GM08714 (cell line): Measurements from ENCODE around the gene SCARB2.

Experiments used
- H3K4me3 ChIP-seq: fragments of 200-500 bp; sonication (Bioruptor generic); 2 replicates; pipeline ENCODE4 v1.5.1; 2014; ENCODE audit warnings: mild to moderate bottlenecking, low read length, inconsistent platforms
- ZNF274 ChIP-seq: IDR thresholded peaks from 2 replicates; pipeline ENCODE4 v1.6.1; 2012; ENCODE audit warnings: mild to moderate bottlenecking, low read depth, low read length

The SCARB2 gene

DNA sequence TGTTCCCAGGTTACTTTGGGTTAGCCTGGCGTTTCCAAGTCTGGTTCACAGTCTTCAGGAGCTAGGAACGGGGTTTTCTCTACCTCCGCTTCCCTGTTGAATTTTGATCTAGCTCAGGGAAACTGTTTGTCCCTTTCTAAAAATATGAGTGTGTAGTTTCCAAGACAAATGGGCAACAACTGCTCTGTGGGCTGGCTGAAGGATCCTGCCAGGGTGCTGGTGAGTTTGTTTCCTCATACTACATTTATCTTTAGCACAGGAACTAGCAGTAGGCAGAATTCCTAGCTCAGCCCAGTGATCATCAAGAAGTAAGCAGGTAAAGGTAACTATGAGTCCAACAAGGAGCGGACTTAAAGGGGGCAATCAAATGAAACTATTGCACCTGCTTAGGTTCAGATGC, 24.6 kb upstream of the SCARB2 start:
- no peak for TF ChIP-seq ZNF274
- H3K4me3 ChIP-seq, result no peak overlapping the region

DNA sequence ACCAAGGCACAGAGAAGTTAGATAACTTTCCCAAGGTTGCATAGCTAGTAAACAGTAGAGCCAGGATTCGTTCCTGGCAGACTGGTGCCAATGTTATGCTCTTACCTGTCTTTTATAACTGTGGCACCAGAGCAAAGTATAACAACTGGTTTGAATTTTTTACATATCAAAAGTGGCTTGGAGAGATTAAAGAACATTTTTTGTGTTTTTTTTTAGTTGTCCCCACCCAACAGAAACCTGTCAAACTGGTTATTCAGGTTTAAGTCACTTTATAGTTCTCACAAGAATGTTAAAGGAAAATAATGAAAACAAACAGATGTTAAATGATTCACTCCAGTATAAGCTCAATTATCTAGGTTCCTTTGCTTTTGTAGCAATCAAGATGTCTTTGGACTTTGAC, 22.3 kb upstream of the SCARB2 start:
- H3K4me3 ChIP-seq, result no peak overlapping the region
- no peak for TF ChIP-seq ZNF274

- no peak overlapping the region for H3K4me3 ChIP-seq
- no peak for TF ChIP-seq ZNF274
These were observed 21.8 kb upstream of the SCARB2 start for GRCh38 chr4:76235407-76235806.

DNA sequence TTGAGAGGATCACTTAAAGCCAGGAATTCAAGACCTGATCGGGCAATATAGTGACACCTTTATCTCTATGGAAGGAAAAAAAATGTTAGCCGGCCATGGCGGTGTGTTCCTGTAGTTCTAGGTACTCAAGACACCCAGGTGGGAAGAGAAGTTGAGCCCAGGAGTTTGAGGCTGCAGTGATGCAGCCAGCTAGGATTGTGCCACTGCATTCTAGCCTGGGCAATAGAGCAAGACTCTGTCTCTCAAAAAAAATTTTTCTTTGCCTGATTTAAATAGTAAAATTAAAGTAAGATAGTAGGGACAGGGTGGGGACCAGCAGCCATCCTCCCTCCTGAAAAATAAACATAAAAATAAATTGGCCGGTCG, 21.0 kb upstream of the SCARB2 start:
- TF ChIP-seq ZNF274, result no peak
- H3K4me3 ChIP-seq, result no peak overlapping the region

GRCh38 chr4:76233967-76234678, 20.5 kb upstream of the SCARB2 start:
- no peak overlapping the region for H3K4me3 ChIP-seq
- no peak for TF ChIP-seq ZNF274

GRCh38 chr4:76233529-76233928, 19.9 kb upstream of the SCARB2 start:
- TF ChIP-seq ZNF274, result no peak
- H3K4me3 ChIP-seq, result no peak overlapping the region

GRCh38 chr4:76233083-76233482, 19.5 kb upstream of the SCARB2 start:
- TF ChIP-seq ZNF274, result no peak
- no peak overlapping the region for H3K4me3 ChIP-seq

DNA sequence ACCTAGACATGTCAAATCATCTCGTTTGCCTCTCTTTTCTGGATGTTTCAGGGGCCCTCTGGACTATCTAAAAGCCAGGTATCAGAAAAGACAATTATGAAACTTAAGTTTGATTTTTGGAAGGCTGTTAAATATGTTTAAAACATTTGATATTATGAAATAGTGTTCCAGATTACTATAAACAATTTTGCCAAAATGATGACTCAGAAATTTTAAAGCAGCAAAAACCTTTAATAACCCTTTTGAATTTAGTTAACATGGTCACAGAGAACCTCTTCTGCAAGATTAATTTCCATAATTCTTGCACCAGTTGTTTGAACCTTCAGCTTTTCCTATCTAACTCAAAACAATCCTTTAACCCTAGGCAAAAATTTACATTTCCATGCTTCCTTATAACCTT, 19.1 kb upstream of the SCARB2 start:
- no peak for TF ChIP-seq ZNF274
- no peak overlapping the region for H3K4me3 ChIP-seq

DNA sequence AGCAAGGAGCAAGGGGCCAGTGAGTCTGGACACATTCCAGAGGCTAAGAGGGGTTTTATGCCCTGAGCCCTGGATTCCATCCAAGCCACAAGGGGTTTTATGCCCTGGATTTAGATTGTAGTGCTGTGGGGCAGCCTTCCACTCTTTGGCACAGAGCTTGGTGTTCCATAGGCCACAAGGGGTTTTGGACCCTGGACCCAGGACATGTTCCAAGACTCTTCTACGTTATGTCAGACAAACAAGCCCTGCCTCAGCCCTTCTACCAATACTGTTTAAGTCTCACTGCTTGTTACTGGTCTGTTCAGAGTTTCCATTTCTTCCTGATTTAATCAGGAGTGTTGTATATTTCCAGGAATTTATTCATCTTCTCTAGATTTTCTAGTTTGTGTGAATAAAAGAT, 12.8 kb upstream of the SCARB2 start:
- H3K4me3 ChIP-seq, result no peak overlapping the region

DNA sequence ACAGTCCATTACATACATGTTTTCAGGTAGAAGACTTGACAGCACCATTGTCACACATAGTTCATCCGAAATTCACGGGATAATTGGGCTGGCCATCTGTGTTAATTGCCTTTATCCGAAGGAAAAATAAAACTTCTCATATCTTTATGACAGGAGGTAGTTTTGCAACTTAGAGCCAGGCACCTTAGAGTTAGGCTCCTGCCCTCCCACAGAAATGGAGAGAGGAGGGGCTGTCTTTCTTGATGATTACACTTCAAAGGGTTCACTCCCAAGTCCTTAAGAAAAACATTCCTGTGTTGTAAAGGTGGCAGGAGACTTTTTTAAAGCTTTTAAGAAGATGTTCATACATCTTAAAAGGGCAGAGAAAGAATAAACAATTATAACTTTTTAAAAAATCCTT, 10.5 kb upstream of the SCARB2 start:
- no peak for TF ChIP-seq ZNF274
- H3K4me3 ChIP-seq, result no peak overlapping the region

More for the DNA sequence above, 12.8 kb upstream of the SCARB2 start:
- no peak for TF ChIP-seq ZNF274

GRCh38 chr4:76219299-76220055, 5.9 kb upstream of the SCARB2 start:
- H3K4me3 ChIP-seq, result no peak overlapping the region
- no peak for TF ChIP-seq ZNF274

DNA sequence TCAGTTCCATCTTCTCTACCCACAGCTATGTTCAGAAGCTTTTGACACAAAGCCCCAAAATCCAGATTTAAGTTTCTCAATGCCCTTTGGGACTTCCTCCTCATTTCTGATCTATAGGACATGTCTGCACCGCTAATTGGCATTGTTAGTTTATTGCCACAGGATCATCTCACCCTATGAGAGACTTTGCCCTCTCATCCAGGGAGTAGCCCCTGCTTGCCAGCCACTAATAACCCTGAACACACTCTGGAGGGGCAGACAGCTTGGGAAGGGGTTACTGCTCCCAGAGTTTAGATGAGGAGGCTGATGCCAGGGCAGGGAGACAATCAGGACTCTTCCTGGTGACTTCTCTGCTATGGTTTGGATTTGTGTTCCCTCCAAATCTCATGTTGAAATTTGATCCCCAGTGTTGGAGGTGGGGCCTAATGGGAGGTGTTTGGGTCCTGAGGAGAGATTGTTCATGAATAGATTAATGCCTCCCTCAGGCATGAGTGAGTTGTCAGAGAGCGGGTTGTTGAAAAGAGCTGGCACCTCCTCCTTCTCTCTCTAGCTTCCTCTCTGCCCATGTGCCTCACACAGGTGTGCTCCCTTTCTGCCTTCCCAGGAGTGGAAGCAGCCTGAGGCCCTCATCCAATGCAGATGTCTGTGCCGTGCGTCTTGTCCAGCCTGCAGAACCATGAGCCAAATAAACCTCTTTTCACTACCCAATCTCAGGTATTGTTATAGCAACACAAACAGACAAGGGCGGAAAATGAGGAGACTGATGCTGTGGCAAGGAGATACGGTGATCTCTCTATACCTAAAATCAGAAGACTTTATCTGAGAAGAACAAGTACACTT, 3.6 kb upstream of the SCARB2 start:
- H3K4me3 ChIP-seq, result no peak overlapping the region
- TF ChIP-seq ZNF274, result no peak

DNA sequence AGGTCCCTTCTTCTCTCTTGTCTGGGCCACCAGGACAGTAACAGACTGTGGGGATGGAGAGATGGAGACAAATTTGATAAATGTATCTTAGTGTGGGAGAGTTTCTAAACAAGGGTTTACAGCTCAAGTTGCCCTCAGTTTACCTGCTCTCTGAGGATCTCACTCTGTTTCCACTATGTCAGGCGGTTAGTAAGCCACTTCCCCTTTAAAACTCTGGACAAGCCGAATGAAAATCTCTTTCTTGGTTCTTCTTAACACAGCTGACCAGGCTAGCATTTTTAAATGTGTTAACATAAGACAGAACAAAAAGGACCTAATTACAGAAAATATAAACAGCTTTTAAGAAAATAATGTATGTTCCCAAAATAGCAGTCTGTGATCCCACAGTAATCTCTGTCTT, 2.9 kb upstream of the SCARB2 start:
- no peak for TF ChIP-seq ZNF274
- H3K4me3 ChIP-seq, result no peak overlapping the region

DNA sequence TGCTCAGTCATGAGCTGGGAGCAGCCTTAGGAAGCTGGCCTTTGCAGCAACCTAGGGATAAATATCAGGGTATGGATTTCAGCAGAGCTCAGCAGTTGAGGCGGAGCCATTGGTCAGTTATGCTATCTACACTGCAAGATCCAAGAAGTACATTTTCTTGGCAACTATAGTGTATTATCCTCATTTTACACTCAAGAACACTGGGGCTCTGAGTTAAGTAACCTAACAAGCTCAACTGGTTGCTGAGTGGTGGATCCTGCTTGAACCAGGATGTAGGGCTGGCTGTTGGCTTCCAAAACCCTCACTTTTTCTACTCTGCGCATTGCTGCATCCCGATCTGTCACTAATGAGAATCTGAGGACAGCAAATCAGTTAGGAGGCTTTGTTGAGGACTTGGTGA, 1.5 kb upstream of the SCARB2 start:
- H3K4me3 ChIP-seq, result no peak overlapping the region
- no peak for TF ChIP-seq ZNF274

DNA sequence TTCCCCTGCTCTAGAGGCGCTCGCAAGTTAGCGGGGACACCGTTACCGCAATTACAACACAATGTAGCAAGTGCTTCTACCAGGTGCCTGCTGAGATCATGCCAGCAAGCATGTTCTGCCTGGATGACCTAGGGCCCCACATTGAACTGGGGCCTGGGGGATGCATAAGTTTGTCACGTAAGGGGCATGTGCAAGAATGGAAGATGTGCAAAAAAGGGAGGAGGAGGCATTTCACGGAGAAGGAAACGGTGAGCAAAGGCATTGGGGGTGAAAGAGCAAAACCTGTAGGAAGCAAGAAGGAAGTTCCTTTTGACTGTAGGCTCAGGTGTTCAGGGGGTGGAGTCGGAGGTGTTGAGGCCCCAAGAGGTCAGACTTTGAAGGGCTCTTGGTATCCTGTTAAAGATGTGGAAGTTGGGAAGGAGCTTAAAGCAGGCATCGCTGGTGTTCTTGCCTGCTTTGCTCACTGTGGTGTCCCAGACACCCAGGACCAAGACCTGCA, 602 bp upstream of the SCARB2 start:
- peak overlapping the region; percentile 68; the same call in 1 of the 2 replicates for H3K4me3 ChIP-seq
- no peak for TF ChIP-seq ZNF274
